Activated CD8-positive, alpha-beta T cell treated with anti-CD3 and anti-CD28 coated beads for 36 hours (primary cell): ENCODE measurements around the gene PEX16. TPM values are rescaled to one million over a fixed set of nuclear protein-coding genes. Genes with fewer than 3 reads are reported as not detected.

Source experiments
- ATAC-seq: fragments of 200-7000 bp; cut with Tn5 transposase; one replicate; pipeline ENCODE4 v1.10.0; 2021; ENCODE audit warnings: mild to moderate bottlenecking, moderate library complexity
- CTCF ChIA-PET: fragments of 350-600 bp; sonication (Branson Sonifier 250); formaldehyde crosslinking; loops from one replicate; lab custom pipeline; 2021; ENCODE audit warnings: antibody characterized with exemption; lab: Charles Lee
- POLR2A ChIA-PET: fragments of 350-600 bp; sonication (Branson Sonifier 250); formaldehyde crosslinking; loops from one replicate; lab custom pipeline; 2021; ENCODE audit warnings: antibody characterized with exemption; lab: Charles Lee
- DNase-seq: peaks from one replicate; pipeline ENCODE4 v3.0.0-alpha.2; 2020
- H3K27ac Mint-ChIP-seq: one replicate; pipeline ENCODE4 v1.8.0; 2021; ENCODE audit warnings: mild to moderate bottlenecking, mixed read lengths
- H3K27me3 Mint-ChIP-seq: one replicate; pipeline ENCODE4 v1.8.0; 2021; ENCODE audit warnings: mixed read lengths
- H3K36me3 Mint-ChIP-seq: one replicate; pipeline ENCODE4 v1.8.0; 2021; ENCODE audit warnings: low read depth, mixed read lengths
- H3K4me1 Mint-ChIP-seq: one replicate; pipeline ENCODE4 v1.8.0; 2021; ENCODE audit warnings: low read depth, mixed read lengths
- H3K4me3 Mint-ChIP-seq: one replicate; pipeline ENCODE4 v1.8.0; 2021; ENCODE audit warnings: mild to moderate bottlenecking, moderate library complexity, mixed read lengths
- H3K9me3 Mint-ChIP-seq: one replicate; pipeline ENCODE4 v1.8.0; 2021; ENCODE audit warnings: mixed read lengths
- intact Hi-C: fragments of 100-400 bp; cut with micrococcal nuclease; formaldehyde crosslinking; loops from one replicate; pipeline ENCODE4 v1.10.0; 2022
- total RNA-seq, 2 experiments: library from RNA; stranded (reverse); gene quantifications; one replicate each; pipeline ENCODE4 v1.2.3, GENCODE V29; 2021
- TF ChIP-seq, protein P1 (sequence below): fragments of 200-600 bp; IDR thresholded peaks from one replicate; pipeline ENCODE4 v1.8.0; 2022; ENCODE audit warnings: antibody characterized with exemption, mild to moderate bottlenecking

Gene PEX16
- total RNA-seq, 2 experiments from 2014 or later = 34.4 to 35.2 TPM

GRCh38 chr11:45959851-45960250 lies 42.2 kb upstream of the PEX16 start:
- no peak overlapping the region for H3K4me3 Mint-ChIP-seq
- H3K27me3 Mint-ChIP-seq = no peaks in the 10 kb centered on the region
- peaks cover 21% of the 10 kb centered on the region for H3K36me3 Mint-ChIP-seq
- CTCF ChIA-PET = interaction anchor here (0.9 to 1.2 kb wide), 3 partner anchors 10 to 318 kb away, joined by 3 to 7 read pairs (median 4); no protein-coding TSS in a partner anchor
- TF ChIP-seq, protein P1, sequence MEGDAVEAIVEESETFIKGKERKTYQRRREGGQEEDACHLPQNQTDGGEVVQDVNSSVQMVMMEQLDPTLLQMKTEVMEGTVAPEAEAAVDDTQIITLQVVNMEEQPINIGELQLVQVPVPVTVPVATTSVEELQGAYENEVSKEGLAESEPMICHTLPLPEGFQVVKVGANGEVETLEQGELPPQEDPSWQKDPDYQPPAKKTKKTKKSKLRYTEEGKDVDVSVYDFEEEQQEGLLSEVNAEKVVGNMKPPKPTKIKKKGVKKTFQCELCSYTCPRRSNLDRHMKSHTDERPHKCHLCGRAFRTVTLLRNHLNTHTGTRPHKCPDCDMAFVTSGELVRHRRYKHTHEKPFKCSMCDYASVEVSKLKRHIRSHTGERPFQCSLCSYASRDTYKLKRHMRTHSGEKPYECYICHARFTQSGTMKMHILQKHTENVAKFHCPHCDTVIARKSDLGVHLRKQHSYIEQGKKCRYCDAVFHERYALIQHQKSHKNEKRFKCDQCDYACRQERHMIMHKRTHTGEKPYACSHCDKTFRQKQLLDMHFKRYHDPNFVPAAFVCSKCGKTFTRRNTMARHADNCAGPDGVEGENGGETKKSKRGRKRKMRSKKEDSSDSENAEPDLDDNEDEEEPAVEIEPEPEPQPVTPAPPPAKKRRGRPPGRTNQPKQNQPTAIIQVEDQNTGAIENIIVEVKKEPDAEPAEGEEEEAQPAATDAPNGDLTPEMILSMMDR = no peak
- H3K27ac Mint-ChIP-seq = no peak overlapping the region
- POLR2A ChIA-PET = no interaction called here
- no peak for ATAC-seq
- no peaks in the 10 kb centered on the region for H3K9me3 Mint-ChIP-seq
- no peaks in the 10 kb centered on the region for H3K4me1 Mint-ChIP-seq
- no peak for DNase-seq
- intact Hi-C loops = loop anchor here (10.0 kb wide), 1 partner anchor 355 kb away; no protein-coding TSS in a partner anchor

DNA sequence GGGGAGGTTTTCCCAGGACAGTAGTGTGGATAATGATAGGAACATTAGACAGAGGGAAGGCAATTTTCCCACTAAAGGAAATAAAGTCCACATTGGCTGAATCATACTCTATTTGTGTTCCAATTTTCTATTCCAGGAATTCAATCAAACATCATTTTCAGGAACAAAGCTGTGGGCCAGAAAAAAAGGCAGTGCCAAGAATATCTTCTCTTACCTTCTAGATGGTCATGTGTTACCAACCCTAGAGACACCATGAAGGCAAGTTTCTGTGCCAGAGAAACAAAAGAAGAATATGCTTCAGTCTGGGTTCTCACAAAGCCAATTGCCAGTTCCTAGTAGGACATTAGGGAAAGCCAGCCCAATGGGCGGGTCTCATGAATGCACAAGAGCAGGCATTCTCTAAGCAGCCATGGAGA lies 32.3 kb upstream of the PEX16 start:
- DNase-seq (no peak), ATAC-seq (no peak)
- H3K27me3 Mint-ChIP-seq = no peaks in the 10 kb centered on the region
- no peak overlapping the region for H3K27ac Mint-ChIP-seq
- no peak overlapping the region for H3K4me3 Mint-ChIP-seq
- no peaks in the 10 kb centered on the region for H3K4me1 Mint-ChIP-seq
- POLR2A ChIA-PET = interaction anchor here (0.6 kb wide), 1 partner anchor 714 kb away, joined by 4 read pairs; no protein-coding TSS in a partner anchor
- H3K36me3 Mint-ChIP-seq = peaks cover 17% of the 10 kb centered on the region
- TF ChIP-seq, protein P1 = no peak
- no peaks in the 10 kb centered on the region for H3K9me3 Mint-ChIP-seq
- CTCF ChIA-PET = interaction anchor here (1.6 to 5.9 kb wide), 2 partner anchors 9 to 14 kb away, joined by 4 to 51 read pairs; no protein-coding TSS in a partner anchor
- intact Hi-C loops = no loop called here

GRCh38 chr11:45948356-45948755 lies 30.7 kb upstream of the PEX16 start:
- TF ChIP-seq, protein P1 = no peak
- Mint-ChIP-seq H3K27me3 (no peaks in the 10 kb centered on the region), H3K4me1 (no peaks in the 10 kb centered on the region), H3K36me3 (peaks cover 18% of the 10 kb centered on the region), H3K27ac (no peak overlapping the region), H3K4me3 (no peak overlapping the region), H3K9me3 (no peaks in the 10 kb centered on the region)
- POLR2A ChIA-PET = no interaction called here
- intact Hi-C loops = no loop called here
- ATAC-seq (no peak), DNase-seq (no peak)
- CTCF ChIA-PET = interaction anchor here (1.4 to 5.9 kb wide), 2 partner anchors 16 to 22 kb away, joined by 3 to 51 read pairs; no protein-coding TSS in a partner anchor

- ATAC-seq (no peak), DNase-seq (no peak)
- no peak overlapping the region for H3K4me3 Mint-ChIP-seq
- TF ChIP-seq, protein P1 = no peak
- H3K4me1 Mint-ChIP-seq = no peaks in the 10 kb centered on the region
- H3K27ac Mint-ChIP-seq = no peak overlapping the region
- no peaks in the 10 kb centered on the region for H3K9me3 Mint-ChIP-seq
- H3K27me3 Mint-ChIP-seq = no peaks in the 10 kb centered on the region
- ChIA-PET POLR2A (no interaction called here), CTCF (interaction anchor here (1.4 to 5.9 kb wide), 2 partner anchors 16 to 22 kb away, joined by 3 to 51 read pairs; no protein-coding TSS in a partner anchor)
- peaks cover 18% of the 10 kb centered on the region for H3K36me3 Mint-ChIP-seq
- intact Hi-C loops = no loop called here
Observed at GRCh38 chr11:45947885-45948284, 30.2 kb upstream of the PEX16 start.

DNA sequence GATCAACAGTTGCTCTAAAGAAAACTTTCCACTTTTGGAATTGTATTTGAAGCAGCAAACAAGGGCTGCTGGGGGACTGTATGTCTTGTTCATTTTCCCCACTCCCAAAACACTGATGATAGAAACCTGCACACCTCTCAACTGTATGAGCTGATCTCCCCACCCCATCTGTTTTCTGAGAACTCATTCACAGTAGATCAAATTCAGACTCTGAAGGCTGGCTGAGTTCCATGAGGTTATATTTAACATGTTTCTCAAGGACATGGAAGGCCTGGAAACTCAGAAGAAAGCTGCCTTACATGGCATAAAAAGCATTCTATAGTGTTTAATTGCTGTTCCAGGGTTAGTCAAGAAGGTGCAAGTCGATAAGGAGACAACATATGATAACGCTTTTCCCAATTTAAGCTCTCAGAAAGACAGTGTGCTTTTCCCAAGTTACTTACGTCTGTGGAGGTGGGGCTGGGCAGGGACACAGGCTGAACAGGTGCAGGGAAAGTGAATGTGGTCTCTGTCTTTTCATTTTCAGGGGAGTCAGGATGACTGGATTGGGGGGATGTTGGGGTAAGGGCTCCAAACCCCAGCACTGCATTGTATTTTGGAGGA lies 27.8 kb upstream of the PEX16 start:
- POLR2A ChIA-PET = no interaction called here
- H3K9me3 Mint-ChIP-seq = no peaks in the 10 kb centered on the region
- intact Hi-C loops = no loop called here
- ATAC-seq = no peak
- H3K27ac Mint-ChIP-seq = no peak overlapping the region
- H3K4me3 Mint-ChIP-seq = no peak overlapping the region
- no peaks in the 10 kb centered on the region for H3K4me1 Mint-ChIP-seq
- peaks cover 16% of the 10 kb centered on the region for H3K36me3 Mint-ChIP-seq
- TF ChIP-seq, protein P1 = no peak
- DNase-seq = no peak
- no peaks in the 10 kb centered on the region for H3K27me3 Mint-ChIP-seq
- CTCF ChIA-PET = interaction anchor here (0.8 to 1.1 kb wide), 3 partner anchors 20 to 61 kb away, joined by 3 read pairs; no protein-coding TSS in a partner anchor
